Cardiac fibroblast (primary cell): ENCODE results near the gene NAT10.

Experiments
- DNase-seq, 2 donors: peaks; one replicate each; pipeline versions ENCODE4 v3.0.0 to v3.0.0-alpha.2; 2010; ENCODE audit warnings: low read depth in 2 of 2
- H3K4me3 ChIP-seq, 2 donors: replicated peaks in 1 of 2; 1 replicate in 1 of 2; 2 replicates in 1 of 2; pipeline ENCODE4 v1.5.1; 2011; ENCODE audit warnings: low read depth in 2 of 2, low read length in 2 of 2, mild to moderate bottlenecking in 2 of 2, moderate library complexity in 1 of 2
- CTCF ChIP-seq: IDR thresholded peaks from one replicate; pipeline ENCODE4 v1.5.1; 2011; ENCODE audit warnings: low read depth, mild to moderate bottlenecking, low read length, inconsistent platforms

The NAT10 gene

GRCh38 chr11:34139346-34139745 is 33.9 kb downstream of the NAT10 start:
- no peak for DNase-seq
- TF ChIP-seq CTCF = no peak
- H3K4me3 ChIP-seq = no peak overlapping the region

- no peak for TF ChIP-seq CTCF
- H3K4me3 ChIP-seq = no peak overlapping the region
- DNase-seq = no peak
Observed at GRCh38 chr11:34140149-34140548, 34.7 kb downstream of the NAT10 start.

GRCh38 chr11:34143048-34143447 is 37.6 kb downstream of the NAT10 start:
- no peak for TF ChIP-seq CTCF
- DNase-seq = no peak
- no peak overlapping the region for H3K4me3 ChIP-seq

GRCh38 chr11:34145073-34145472 is 39.6 kb downstream of the NAT10 start:
- no peak for DNase-seq

GRCh38 chr11:34145847-34146381 is 40.5 kb downstream of the NAT10 start:
- DNase-seq = no peak
- no peak overlapping the region for H3K4me3 ChIP-seq
- TF ChIP-seq CTCF = no peak

More at GRCh38 chr11:34145073-34145472, 39.6 kb downstream of the NAT10 start:
- no peak overlapping the region for H3K4me3 ChIP-seq
- TF ChIP-seq CTCF = no peak

GRCh38 chr11:34146411-34146810 is 41.0 kb downstream of the NAT10 start:
- no peak for DNase-seq
- TF ChIP-seq CTCF = no peak
- no peak overlapping the region for H3K4me3 ChIP-seq

- H3K4me3 ChIP-seq = no peak overlapping the region
- no peak for DNase-seq
- TF ChIP-seq CTCF = no peak
Observed at GRCh38 chr11:34146866-34147265, 41.4 kb downstream of the NAT10 start.
